ENCODE data around the gene TLNRD1. TPM values are rescaled to one million over a fixed set of nuclear protein-coding genes. Genes with fewer than 3 reads are reported as not detected.

The TLNRD1 gene
- total RNA-seq, 1 experiment from 2014 or later, result 31.8 TPM

GRCh38 chr15:81013396-81013929 lies 12.7 kb downstream of the TLNRD1 start:
- no peaks in the 10 kb centered on the region for H3K27me3 Mint-ChIP-seq (ENCODE audit: unreplicated experiment)
- H3K4me1 Mint-ChIP-seq (ENCODE audit: low read depth, unreplicated experiment), result no peaks in the 10 kb centered on the region
- DNase-seq, result no peak
- intact Hi-C loops (cut with micrococcal nuclease; ENCODE audit: unreplicated experiment), result no loop called here
- no TSS peak for BruUV-seq (replicated peaks)
- CTCF ChIA-PET, result no interaction called here
- no peak overlapping the region for H3K27ac Mint-ChIP-seq (ENCODE audit: unreplicated experiment)
- TF ChIP-seq, protein P1, sequence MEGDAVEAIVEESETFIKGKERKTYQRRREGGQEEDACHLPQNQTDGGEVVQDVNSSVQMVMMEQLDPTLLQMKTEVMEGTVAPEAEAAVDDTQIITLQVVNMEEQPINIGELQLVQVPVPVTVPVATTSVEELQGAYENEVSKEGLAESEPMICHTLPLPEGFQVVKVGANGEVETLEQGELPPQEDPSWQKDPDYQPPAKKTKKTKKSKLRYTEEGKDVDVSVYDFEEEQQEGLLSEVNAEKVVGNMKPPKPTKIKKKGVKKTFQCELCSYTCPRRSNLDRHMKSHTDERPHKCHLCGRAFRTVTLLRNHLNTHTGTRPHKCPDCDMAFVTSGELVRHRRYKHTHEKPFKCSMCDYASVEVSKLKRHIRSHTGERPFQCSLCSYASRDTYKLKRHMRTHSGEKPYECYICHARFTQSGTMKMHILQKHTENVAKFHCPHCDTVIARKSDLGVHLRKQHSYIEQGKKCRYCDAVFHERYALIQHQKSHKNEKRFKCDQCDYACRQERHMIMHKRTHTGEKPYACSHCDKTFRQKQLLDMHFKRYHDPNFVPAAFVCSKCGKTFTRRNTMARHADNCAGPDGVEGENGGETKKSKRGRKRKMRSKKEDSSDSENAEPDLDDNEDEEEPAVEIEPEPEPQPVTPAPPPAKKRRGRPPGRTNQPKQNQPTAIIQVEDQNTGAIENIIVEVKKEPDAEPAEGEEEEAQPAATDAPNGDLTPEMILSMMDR (IDR thresholded peaks at IDR 0.05; ENCODE audit: unreplicated experiment), result no peak
- no peaks in the 10 kb centered on the region for H3K9me3 Mint-ChIP-seq (ENCODE audit: low read depth, unreplicated experiment)
- no peak overlapping the region for H3K4me3 Mint-ChIP-seq (ENCODE audit: low read depth, unreplicated experiment)
- no peaks in the 10 kb centered on the region for H3K36me3 Mint-ChIP-seq (ENCODE audit: insufficient read depth, unreplicated experiment)

- H3K4me1 Mint-ChIP-seq (ENCODE audit: low read depth, unreplicated experiment), result no peaks in the 10 kb centered on the region
- BruUV-seq (replicated peaks), result no TSS peak
- intact Hi-C loops (cut with micrococcal nuclease; ENCODE audit: unreplicated experiment), result no loop called here
- no peaks in the 10 kb centered on the region for H3K9me3 Mint-ChIP-seq (ENCODE audit: low read depth, unreplicated experiment)
- no peak overlapping the region for H3K27ac Mint-ChIP-seq (ENCODE audit: unreplicated experiment)
- DNase-seq, result no peak
- H3K27me3 Mint-ChIP-seq (ENCODE audit: unreplicated experiment), result no peaks in the 10 kb centered on the region
- no peak overlapping the region for H3K4me3 Mint-ChIP-seq (ENCODE audit: low read depth, unreplicated experiment)
- CTCF ChIA-PET, result no interaction called here
- no peaks in the 10 kb centered on the region for H3K36me3 Mint-ChIP-seq (ENCODE audit: insufficient read depth, unreplicated experiment)
- TF ChIP-seq, protein P1 (IDR thresholded peaks at IDR 0.05; ENCODE audit: unreplicated experiment), result no peak
These were observed 13.8 kb downstream of the TLNRD1 start for GRCh38 chr15:81014446-81015093.

DNA sequence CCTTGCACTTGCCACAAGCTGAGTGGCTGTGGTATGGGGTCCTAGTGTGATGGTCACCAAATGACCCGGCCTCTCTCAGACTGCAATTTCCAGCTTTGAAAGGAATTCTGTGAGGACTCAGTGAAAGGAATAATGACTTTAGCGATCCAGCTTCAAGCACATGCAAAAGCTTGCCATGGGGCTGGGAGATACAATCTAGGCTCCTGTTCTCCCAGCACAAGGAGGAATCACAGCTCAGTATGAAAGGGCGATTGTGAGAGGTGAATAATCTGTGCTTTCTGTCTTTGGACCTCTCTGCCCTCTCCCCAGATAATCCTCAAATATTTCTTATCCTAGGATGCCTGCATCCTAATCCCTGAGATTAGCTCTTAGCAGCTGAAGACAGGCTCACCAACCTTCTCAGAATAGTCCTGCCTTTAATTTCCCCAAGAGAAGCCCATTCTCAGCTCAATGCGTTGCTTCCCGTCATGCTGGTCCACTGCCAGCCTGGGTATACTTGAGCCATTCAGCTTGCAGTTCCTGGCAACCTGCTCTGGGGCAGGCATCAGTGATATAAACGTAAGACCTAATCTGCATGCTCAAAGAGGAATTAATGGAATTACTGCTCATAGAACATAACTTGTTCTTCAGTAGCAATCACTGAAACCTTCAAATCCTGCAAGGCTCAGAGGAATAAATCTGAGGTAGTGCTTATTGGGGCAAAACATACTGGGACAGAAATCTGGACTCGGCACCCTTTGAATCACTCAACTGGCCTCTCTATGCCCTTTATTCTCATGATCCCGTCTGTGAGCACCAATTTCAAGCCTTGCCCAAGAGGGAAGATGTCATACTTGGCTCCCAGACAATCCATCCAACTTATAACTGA lies 15.1 kb downstream of the TLNRD1 start:
- no peaks in the 10 kb centered on the region for H3K27me3 Mint-ChIP-seq (ENCODE audit: unreplicated experiment)
- CTCF ChIA-PET, result no interaction called here
- H3K4me1 Mint-ChIP-seq (ENCODE audit: low read depth, unreplicated experiment), result no peaks in the 10 kb centered on the region
- H3K27ac Mint-ChIP-seq (ENCODE audit: unreplicated experiment), result no peak overlapping the region
- H3K36me3 Mint-ChIP-seq (ENCODE audit: insufficient read depth, unreplicated experiment), result no peaks in the 10 kb centered on the region
- intact Hi-C loops (cut with micrococcal nuclease; ENCODE audit: unreplicated experiment), result no loop called here
- H3K4me3 Mint-ChIP-seq (ENCODE audit: low read depth, unreplicated experiment), result no peak overlapping the region
- H3K9me3 Mint-ChIP-seq (ENCODE audit: low read depth, unreplicated experiment), result no peaks in the 10 kb centered on the region
- BruUV-seq (replicated peaks), result no TSS peak
- DNase-seq, result no peak
- TF ChIP-seq, protein P1 (IDR thresholded peaks at IDR 0.05; ENCODE audit: unreplicated experiment), result no peak

DNA sequence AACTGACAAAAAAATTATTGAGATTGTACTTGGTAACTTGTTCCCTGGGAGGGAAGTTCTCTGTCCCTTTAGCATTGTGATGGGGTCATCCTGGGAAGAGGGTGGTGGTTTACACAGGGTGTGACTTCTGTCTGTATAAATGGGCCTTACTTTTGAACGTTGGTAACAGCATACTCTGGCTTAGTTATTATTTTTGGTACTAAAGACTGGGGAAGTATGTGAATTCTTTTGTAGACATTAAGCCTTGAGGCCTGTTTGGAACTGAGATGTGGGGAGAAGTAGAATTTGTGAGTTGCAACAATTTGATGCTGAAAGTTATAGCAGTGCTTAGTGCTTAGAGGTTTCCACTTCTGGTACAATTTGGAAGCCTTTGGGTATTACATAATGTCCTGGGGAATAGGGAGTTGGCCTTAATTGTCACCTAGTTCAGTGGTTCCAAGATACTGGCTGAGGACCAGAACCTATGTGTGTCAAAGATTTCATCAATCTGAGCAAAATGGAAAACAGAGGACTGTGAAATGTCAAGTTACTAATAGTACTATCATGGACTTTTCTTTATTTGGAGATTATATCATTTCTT lies 15.9 kb downstream of the TLNRD1 start:
- Mint-ChIP-seq H3K36me3 (ENCODE audit: insufficient read depth, unreplicated experiment) (no peaks in the 10 kb centered on the region), H3K27ac (ENCODE audit: unreplicated experiment) (no peak overlapping the region), H3K4me1 (ENCODE audit: low read depth, unreplicated experiment) (no peaks in the 10 kb centered on the region), H3K9me3 (ENCODE audit: low read depth, unreplicated experiment) (no peaks in the 10 kb centered on the region), H3K4me3 (ENCODE audit: low read depth, unreplicated experiment) (no peak overlapping the region), H3K27me3 (ENCODE audit: unreplicated experiment) (no peaks in the 10 kb centered on the region)
- no TSS peak for BruUV-seq (replicated peaks)
- intact Hi-C loops (cut with micrococcal nuclease; ENCODE audit: unreplicated experiment), result no loop called here
- CTCF ChIA-PET, result no interaction called here
- TF ChIP-seq, protein P1 (IDR thresholded peaks at IDR 0.05; ENCODE audit: unreplicated experiment), result no peak
- no peak for DNase-seq

Data from Calu3 (cell line).